ENCODE data around the gene NSRP1. TPM values are rescaled to one million over a fixed set of nuclear protein-coding genes. Genes with fewer than 3 reads are reported as not detected.

Gene NSRP1
- total and polyA plus RNA-seq, 4 donors: 22.3 to 33.5 (median 23.8) TPM

DNA sequence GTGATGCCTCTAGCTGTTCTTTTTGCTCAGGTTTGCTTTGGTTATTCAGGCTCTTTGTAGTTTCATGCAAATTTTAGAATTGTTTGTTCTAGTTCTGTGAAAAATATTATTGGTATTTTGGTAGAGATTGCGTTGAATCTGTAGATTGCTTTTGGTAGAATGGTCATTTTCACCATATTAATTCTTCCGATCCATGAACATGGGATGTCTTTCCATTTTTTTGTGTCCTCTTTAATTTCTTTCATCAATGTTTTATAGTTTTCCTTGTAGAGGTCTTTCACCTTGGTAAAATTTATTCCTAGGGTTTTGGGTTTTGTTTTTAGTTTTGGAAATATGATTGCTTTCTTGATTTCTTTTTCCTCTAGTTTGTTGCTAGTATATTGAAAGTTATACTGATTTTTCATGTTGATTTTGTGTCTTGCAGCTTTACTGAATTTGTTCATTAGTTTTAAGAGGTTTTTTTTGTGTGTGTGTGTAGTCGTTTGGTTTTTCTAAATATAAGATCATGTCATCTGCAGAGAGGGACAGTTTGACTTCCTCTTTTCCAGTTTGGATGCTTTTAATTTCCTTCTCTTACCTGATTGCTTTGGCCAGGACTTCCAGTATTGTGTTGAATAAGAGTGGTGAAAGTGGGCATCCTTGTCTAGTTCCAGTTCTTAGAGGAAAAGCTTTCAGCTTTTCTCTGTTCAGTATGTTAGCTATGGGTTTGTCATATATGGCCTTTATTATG is 42.4 kb downstream of the NSRP1 start:
- Histone ChIP-seq H3K4me3 (no peak overlapping the region), H3K27me3 (ENCODE audit: control insufficient read depth in 3 of 3, insufficient read depth in 3 of 3, low read length in 2 of 3) (no peaks in the 10 kb centered on the region), H3K4me1 (ENCODE audit: control insufficient read depth in 5 of 5, insufficient read depth in 5 of 5, low read length in 5 of 5) (peaks cover 0 to 6% (median 0%) of the 10 kb centered on the region in 5 donors), H3K36me3 (ENCODE audit: control insufficient read depth in 4 of 4, insufficient read depth in 4 of 4, low read length in 4 of 4) (peaks cover 0 to 25% (median 6%) of the 10 kb centered on the region in 4 donors), H3K9me3 (ENCODE audit: control insufficient read depth in 4 of 4, insufficient read depth in 3 of 4, low read length in 3 of 4) (peaks cover 0 to 4% (median 0%) of the 10 kb centered on the region in 4 donors), H3K27ac (ENCODE audit: low read depth in 1 of 2, low read length in 1 of 2) (no peak overlapping the region), H3K9ac (ENCODE audit: insufficient read depth in 1 of 2, low read length in 2 of 2) (no peak overlapping the region)
- no peak for ATAC-seq (ENCODE audit: insufficient read depth, low FRiP score)
- TF ChIP-seq, protein P1, sequence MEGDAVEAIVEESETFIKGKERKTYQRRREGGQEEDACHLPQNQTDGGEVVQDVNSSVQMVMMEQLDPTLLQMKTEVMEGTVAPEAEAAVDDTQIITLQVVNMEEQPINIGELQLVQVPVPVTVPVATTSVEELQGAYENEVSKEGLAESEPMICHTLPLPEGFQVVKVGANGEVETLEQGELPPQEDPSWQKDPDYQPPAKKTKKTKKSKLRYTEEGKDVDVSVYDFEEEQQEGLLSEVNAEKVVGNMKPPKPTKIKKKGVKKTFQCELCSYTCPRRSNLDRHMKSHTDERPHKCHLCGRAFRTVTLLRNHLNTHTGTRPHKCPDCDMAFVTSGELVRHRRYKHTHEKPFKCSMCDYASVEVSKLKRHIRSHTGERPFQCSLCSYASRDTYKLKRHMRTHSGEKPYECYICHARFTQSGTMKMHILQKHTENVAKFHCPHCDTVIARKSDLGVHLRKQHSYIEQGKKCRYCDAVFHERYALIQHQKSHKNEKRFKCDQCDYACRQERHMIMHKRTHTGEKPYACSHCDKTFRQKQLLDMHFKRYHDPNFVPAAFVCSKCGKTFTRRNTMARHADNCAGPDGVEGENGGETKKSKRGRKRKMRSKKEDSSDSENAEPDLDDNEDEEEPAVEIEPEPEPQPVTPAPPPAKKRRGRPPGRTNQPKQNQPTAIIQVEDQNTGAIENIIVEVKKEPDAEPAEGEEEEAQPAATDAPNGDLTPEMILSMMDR (IDR thresholded peaks at IDR 0.05; ENCODE audit: control extremely low read depth, extremely low read depth): no peak
- WGBS, 2 donors: 92 to 94% methylated on average over 3 of the region's 3 CpGs
- no peak for DNase-seq

DNA sequence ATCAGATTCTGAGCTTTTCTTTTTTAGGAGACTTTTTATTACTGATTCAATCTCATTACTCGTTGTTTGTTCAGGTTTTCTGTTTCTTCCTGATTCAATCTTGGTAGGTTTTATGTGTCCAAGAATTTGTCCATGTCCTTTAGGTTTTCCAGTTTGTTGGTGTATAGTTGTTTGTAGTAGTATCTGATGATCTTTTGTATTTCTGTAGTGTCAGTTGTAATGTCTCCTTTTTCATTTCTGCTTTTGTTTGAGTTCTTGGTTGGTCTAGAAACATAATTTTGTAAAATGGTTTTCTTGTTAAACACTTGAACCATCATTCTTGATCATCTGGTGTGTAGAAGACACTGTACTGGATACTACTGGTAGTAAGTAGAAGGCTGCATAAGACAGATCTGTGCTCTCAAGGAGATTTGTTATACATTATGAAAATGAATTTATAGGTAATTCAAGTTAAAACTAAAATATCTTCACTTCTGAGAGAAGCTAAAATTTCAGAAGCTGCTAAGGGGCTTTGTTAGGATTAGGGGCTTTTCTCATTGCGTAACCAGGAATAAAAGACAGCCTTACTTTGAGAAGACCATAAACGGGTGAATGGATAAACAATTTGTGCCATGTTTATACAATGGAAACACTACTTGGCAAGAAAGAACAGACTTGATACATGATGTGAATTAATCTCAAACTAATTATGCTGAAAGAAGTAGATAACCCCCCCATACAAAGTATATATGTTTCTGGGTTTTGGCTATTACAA is 44.0 kb downstream of the NSRP1 start:
- peaks cover 0 to 26% (median 11%) of the 10 kb centered on the region in 4 donors for H3K36me3 ChIP-seq (ENCODE audit: control insufficient read depth in 4 of 4, insufficient read depth in 4 of 4, low read length in 4 of 4)

DNA sequence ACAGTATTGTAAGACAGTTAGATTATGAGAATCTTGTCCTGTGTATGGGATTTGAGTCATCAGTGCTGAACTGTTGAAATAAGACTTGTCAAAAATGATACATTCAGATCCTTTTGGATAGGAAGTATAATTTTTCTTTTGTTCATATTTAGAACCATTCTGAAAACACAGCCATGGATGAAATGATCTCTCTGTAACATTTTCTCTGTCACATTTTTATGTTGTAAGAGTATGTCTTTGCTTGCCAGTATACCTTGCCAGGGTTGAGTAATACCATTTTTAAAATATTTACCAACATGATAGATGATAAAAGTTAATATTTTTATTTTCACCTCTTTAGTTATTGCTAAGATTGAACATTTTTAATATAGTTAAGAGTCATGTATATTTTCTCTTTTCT is 45.0 kb downstream of the NSRP1 start:
- Histone ChIP-seq H3K9me3 (ENCODE audit: control insufficient read depth in 4 of 4, insufficient read depth in 3 of 4, low read length in 3 of 4) (peaks cover 0 to 4% (median 0%) of the 10 kb centered on the region in 4 donors), H3K27ac (ENCODE audit: low read depth in 1 of 2, low read length in 1 of 2) (no peak overlapping the region), H3K36me3 (ENCODE audit: control insufficient read depth in 4 of 4, insufficient read depth in 4 of 4, low read length in 4 of 4) (peaks cover 0 to 23% (median 11%) of the 10 kb centered on the region in 4 donors), H3K4me3 (no peak overlapping the region), H3K27me3 (ENCODE audit: control insufficient read depth in 3 of 3, insufficient read depth in 3 of 3, low read length in 2 of 3) (no peaks in the 10 kb centered on the region), H3K9ac (ENCODE audit: insufficient read depth in 1 of 2, low read length in 2 of 2) (no peak overlapping the region), H3K4me1 (ENCODE audit: control insufficient read depth in 5 of 5, insufficient read depth in 5 of 5, low read length in 5 of 5) (peaks cover 0 to 6% (median 0%) of the 10 kb centered on the region in 5 donors)
- TF ChIP-seq, protein P1 (IDR thresholded peaks at IDR 0.05; ENCODE audit: control extremely low read depth, extremely low read depth): no peak
- ATAC-seq (ENCODE audit: insufficient read depth, low FRiP score) (no peak), DNase-seq (no peak)

More for the DNA sequence above, 44.0 kb downstream of the NSRP1 start:
- Histone ChIP-seq H3K4me3 (no peak overlapping the region), H3K27ac (ENCODE audit: low read depth in 1 of 2, low read length in 1 of 2) (no peak overlapping the region), H3K4me1 (ENCODE audit: control insufficient read depth in 5 of 5, insufficient read depth in 5 of 5, low read length in 5 of 5) (peaks cover 0 to 6% (median 0%) of the 10 kb centered on the region in 5 donors), H3K27me3 (ENCODE audit: control insufficient read depth in 3 of 3, insufficient read depth in 3 of 3, low read length in 2 of 3) (no peaks in the 10 kb centered on the region), H3K9me3 (ENCODE audit: control insufficient read depth in 4 of 4, insufficient read depth in 3 of 4, low read length in 3 of 4) (peaks cover 0 to 4% (median 0%) of the 10 kb centered on the region in 4 donors), H3K9ac (ENCODE audit: insufficient read depth in 1 of 2, low read length in 2 of 2) (no peak overlapping the region)
- DNase-seq: peak in 2 of 3 donors; percentile 29 to 46
- no peak for ATAC-seq (ENCODE audit: insufficient read depth, low FRiP score)
- TF ChIP-seq, protein P1 (IDR thresholded peaks at IDR 0.05; ENCODE audit: control extremely low read depth, extremely low read depth): no peak
- 79 to 88% methylated on average over 3 of the region's 3 CpGs for WGBS, 2 donors
